Astrocyte (in vitro differentiated cells and primary cell): Measurements from ENCODE around the gene CD99L2. TPM values are rescaled to one million over a fixed set of nuclear protein-coding genes. Genes with fewer than 3 reads are reported as not detected.

Experiments
- DNase-seq: peaks from one replicate; pipeline ENCODE4 v3.0.0-alpha.2; 2010; ENCODE audit warnings: low read depth
- FAIRE-seq: peaks from 2 replicates; lab custom pipeline; 2011; peaks lifted over from hg19 to GRCh38; lab: Jason Lieb, UNC
- H2AFZ ChIP-seq: 2 replicates; pipeline ENCODE4 v1.6.0; 2012; ENCODE audit warnings: low read depth, low read length, inconsistent platforms
- H3K27ac ChIP-seq: 2 replicates; pipeline ENCODE4 v1.5.1; 2011; ENCODE audit warnings: low read depth, low read length, inconsistent platforms
- H3K27me3 ChIP-seq: 2 replicates; pipeline ENCODE4 v1.6.0; 2011; ENCODE audit warnings: low read length, inconsistent platforms; ENCODE audit not compliant: insufficient read depth
- H3K36me3 ChIP-seq: 2 replicates; pipeline ENCODE4 v1.5.1; 2011; ENCODE audit warnings: low read length, inconsistent platforms; ENCODE audit not compliant: insufficient read depth
- H3K4me1 ChIP-seq: 2 replicates; pipeline ENCODE4 v1.5.1; 2011; ENCODE audit warnings: low read length, inconsistent platforms; ENCODE audit not compliant: insufficient read depth
- H3K4me2 ChIP-seq: 2 replicates; pipeline ENCODE4 v1.6.0; 2012; ENCODE audit warnings: low read length, inconsistent platforms
- H3K4me3 ChIP-seq: 2 replicates; pipeline ENCODE4 v1.5.1; 2011; ENCODE audit warnings: low read depth, mild to moderate bottlenecking, low read length, inconsistent platforms; ENCODE audit not compliant: insufficient read depth
- H3K79me2 ChIP-seq: 2 replicates; pipeline ENCODE4 v1.6.0; 2012; ENCODE audit warnings: mild to moderate bottlenecking, low read length, inconsistent platforms; ENCODE audit not compliant: insufficient read depth
- H3K9ac ChIP-seq: 2 replicates; pipeline ENCODE4 v1.6.0; 2012; ENCODE audit warnings: mild to moderate bottlenecking, low read length, inconsistent platforms
- H3K9me3 ChIP-seq: 2 replicates; pipeline ENCODE4 v1.5.1; 2012; ENCODE audit warnings: low read depth, mild to moderate bottlenecking, low read length, inconsistent platforms; ENCODE audit not compliant: insufficient read depth
- H4K20me1 ChIP-seq: 2 replicates; pipeline ENCODE4 v1.6.0; 2012; ENCODE audit warnings: low read length, inconsistent platforms; ENCODE audit not compliant: insufficient read depth
- H3K27ac Mint-ChIP-seq: one replicate; pipeline ENCODE4 v1.8.0; 2021; ENCODE audit warnings: mild to moderate bottlenecking, mixed read lengths; ENCODE audit not compliant: unreplicated experiment
- H3K27me3 Mint-ChIP-seq: one replicate; pipeline ENCODE4 v1.8.0; 2021; ENCODE audit warnings: low read depth, mixed read lengths; ENCODE audit not compliant: unreplicated experiment
- H3K36me3 Mint-ChIP-seq: one replicate; pipeline ENCODE4 v1.8.0; 2021; ENCODE audit warnings: low read depth, mixed read lengths; ENCODE audit not compliant: unreplicated experiment
- H3K4me1 Mint-ChIP-seq: one replicate; pipeline ENCODE4 v1.8.0; 2021; ENCODE audit warnings: low read depth, mixed read lengths; ENCODE audit not compliant: unreplicated experiment
- H3K4me3 Mint-ChIP-seq: one replicate; pipeline ENCODE4 v1.8.0; 2021; ENCODE audit warnings: mild to moderate bottlenecking, moderate library complexity, mixed read lengths; ENCODE audit not compliant: unreplicated experiment
- H3K9me3 Mint-ChIP-seq: one replicate; pipeline ENCODE4 v1.8.0; 2021; ENCODE audit warnings: mild to moderate bottlenecking, mixed read lengths; ENCODE audit not compliant: unreplicated experiment
- CTCF ChIP-seq: IDR thresholded peaks from 2 replicates; pipeline ENCODE4 v1.5.1; 2011; ENCODE audit warnings: low read depth, mild to moderate bottlenecking, inconsistent platforms, low read length, moderate library complexity; ENCODE audit not compliant: insufficient read depth
- EZH2 ChIP-seq: IDR thresholded peaks from 2 replicates; pipeline ENCODE4 v1.6.1; 2012; ENCODE audit warnings: mild to moderate bottlenecking, low read length, inconsistent platforms; ENCODE audit not compliant: insufficient read depth
- total RNA-seq: library from RNA; stranded (reverse); gene quantifications from 2 replicates; pipeline ENCODE4 v1.2.1, GENCODE V29; 2021

Gene CD99L2
- total RNA-seq, 1 donor from 2014 or later = 38.4 TPM

GRCh38 chrX:150813922-150814321 is 84.5 kb downstream of the CD99L2 start:
- H2AFZ ChIP-seq = no peak overlapping the region
- H3K9ac ChIP-seq = no peak overlapping the region
- H3K4me1 Mint-ChIP-seq = no peaks in the 10 kb centered on the region
- no peaks in the 10 kb centered on the region for H3K36me3 ChIP-seq
- no peak for TF ChIP-seq EZH2
- no peak for TF ChIP-seq CTCF
- no peak overlapping the region for H3K4me2 ChIP-seq
- H3K4me3 ChIP-seq = no peak overlapping the region
- H3K9me3 ChIP-seq = no peaks in the 10 kb centered on the region
- DNase-seq (no peak), FAIRE-seq (no peak)
- H3K9me3 Mint-ChIP-seq = no peaks in the 10 kb centered on the region
- H3K36me3 Mint-ChIP-seq = peaks cover 2% of the 10 kb centered on the region
- H3K27ac ChIP-seq = no peak overlapping the region
- H3K27ac Mint-ChIP-seq = no peak overlapping the region
- H4K20me1 ChIP-seq = no peaks in the 10 kb centered on the region
- H3K4me3 Mint-ChIP-seq = no peak overlapping the region
- H3K79me2 ChIP-seq = no peaks in the 10 kb centered on the region
- H3K27me3 ChIP-seq = no peaks in the 10 kb centered on the region
- no peaks in the 10 kb centered on the region for H3K27me3 Mint-ChIP-seq
- H3K4me1 ChIP-seq = no peaks in the 10 kb centered on the region

GRCh38 chrX:150806827-150807226 is 91.6 kb downstream of the CD99L2 start:
- Histone ChIP-seq H3K4me1 (no peaks in the 10 kb centered on the region), H2AFZ (no peak overlapping the region), H3K9me3 (no peaks in the 10 kb centered on the region), H3K27me3 (no peaks in the 10 kb centered on the region), H3K9ac (no peak overlapping the region), H3K27ac (no peak overlapping the region), H4K20me1 (no peaks in the 10 kb centered on the region), H3K4me3 (no peak overlapping the region), H3K79me2 (no peaks in the 10 kb centered on the region), H3K36me3 (no peaks in the 10 kb centered on the region), H3K4me2 (no peak overlapping the region)
- DNase-seq (no peak), FAIRE-seq (no peak)
- no peak for TF ChIP-seq CTCF
- H3K9me3 Mint-ChIP-seq = no peaks in the 10 kb centered on the region
- H3K4me3 Mint-ChIP-seq = no peak overlapping the region
- H3K27ac Mint-ChIP-seq = no peak overlapping the region
- H3K27me3 Mint-ChIP-seq = no peaks in the 10 kb centered on the region
- H3K4me1 Mint-ChIP-seq = peaks cover 4% of the 10 kb centered on the region
- H3K36me3 Mint-ChIP-seq = peaks cover 2% of the 10 kb centered on the region

GRCh38 chrX:150805736-150806135 is 92.7 kb downstream of the CD99L2 start:
- Histone ChIP-seq H3K4me2 (no peak overlapping the region), H4K20me1 (no peaks in the 10 kb centered on the region), H3K36me3 (no peaks in the 10 kb centered on the region), H3K27me3 (no peaks in the 10 kb centered on the region), H3K9me3 (no peaks in the 10 kb centered on the region), H3K4me1 (no peaks in the 10 kb centered on the region), H3K79me2 (no peaks in the 10 kb centered on the region), H3K27ac (no peak overlapping the region), H3K9ac (no peak overlapping the region), H2AFZ (no peak overlapping the region), H3K4me3 (no peak overlapping the region)
- Mint-ChIP-seq H3K4me1 (peaks cover 4% of the 10 kb centered on the region), H3K36me3 (peaks cover 2% of the 10 kb centered on the region), H3K27ac (no peak overlapping the region), H3K4me3 (no peak overlapping the region), H3K27me3 (no peaks in the 10 kb centered on the region), H3K9me3 (no peaks in the 10 kb centered on the region)
- TF ChIP-seq CTCF (no peak), EZH2 (no peak)
- FAIRE-seq (no peak), DNase-seq (peak; percentile 7)
